ENCODE results near the gene LCN9. TPM values are rescaled to one million over a fixed set of nuclear protein-coding genes. Genes with fewer than 3 reads are reported as not detected.
"Not testable (repeated sequence)": the region's sequence is repeated elsewhere in the genome, so short reads cannot be mapped to it uniquely, and the experiment has no call there.

The LCN9 gene
- total RNA-seq, 6 experiments from 2014 or later, result not detected

GRCh38 chr9:135665795-135666189, 2.7 kb downstream of the LCN9 start:
- H3K27ac Mint-ChIP-seq, result no peak overlapping the region
- H3K27me3 Mint-ChIP-seq (ENCODE audit: insufficient read depth), result peaks cover 4% of the 10 kb centered on the region
- H3K4me3 Mint-ChIP-seq, result no peak overlapping the region
- H3K36me3 Mint-ChIP-seq (ENCODE audit: low read depth), result no peaks in the 10 kb centered on the region
- no peaks in the 10 kb centered on the region for H3K4me1 Mint-ChIP-seq (ENCODE audit: low read depth)
- TF ChIP-seq, protein P1, sequence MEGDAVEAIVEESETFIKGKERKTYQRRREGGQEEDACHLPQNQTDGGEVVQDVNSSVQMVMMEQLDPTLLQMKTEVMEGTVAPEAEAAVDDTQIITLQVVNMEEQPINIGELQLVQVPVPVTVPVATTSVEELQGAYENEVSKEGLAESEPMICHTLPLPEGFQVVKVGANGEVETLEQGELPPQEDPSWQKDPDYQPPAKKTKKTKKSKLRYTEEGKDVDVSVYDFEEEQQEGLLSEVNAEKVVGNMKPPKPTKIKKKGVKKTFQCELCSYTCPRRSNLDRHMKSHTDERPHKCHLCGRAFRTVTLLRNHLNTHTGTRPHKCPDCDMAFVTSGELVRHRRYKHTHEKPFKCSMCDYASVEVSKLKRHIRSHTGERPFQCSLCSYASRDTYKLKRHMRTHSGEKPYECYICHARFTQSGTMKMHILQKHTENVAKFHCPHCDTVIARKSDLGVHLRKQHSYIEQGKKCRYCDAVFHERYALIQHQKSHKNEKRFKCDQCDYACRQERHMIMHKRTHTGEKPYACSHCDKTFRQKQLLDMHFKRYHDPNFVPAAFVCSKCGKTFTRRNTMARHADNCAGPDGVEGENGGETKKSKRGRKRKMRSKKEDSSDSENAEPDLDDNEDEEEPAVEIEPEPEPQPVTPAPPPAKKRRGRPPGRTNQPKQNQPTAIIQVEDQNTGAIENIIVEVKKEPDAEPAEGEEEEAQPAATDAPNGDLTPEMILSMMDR (IDR thresholded peaks at IDR 0.05), result no peak
- H3K9me3 Mint-ChIP-seq, result peaks cover 14% of the 10 kb centered on the region
- DNase-seq, result no peak

GRCh38 chr9:135666534-135667462, 3.7 kb downstream of the LCN9 start:
- no peaks in the 10 kb centered on the region for H3K4me1 Mint-ChIP-seq (ENCODE audit: low read depth)
- H3K27me3 Mint-ChIP-seq (ENCODE audit: insufficient read depth), result peaks cover 4% of the 10 kb centered on the region
- no peak overlapping the region; the same call in 1 of the 2 replicates for H3K4me3 Mint-ChIP-seq
- DNase-seq, result no peak
- no peak overlapping the region for H3K27ac Mint-ChIP-seq
- TF ChIP-seq, protein P1 (IDR thresholded peaks at IDR 0.05), result no peak
- H3K9me3 Mint-ChIP-seq, result peaks cover 14% of the 10 kb centered on the region
- no peaks in the 10 kb centered on the region for H3K36me3 Mint-ChIP-seq (ENCODE audit: low read depth)

GRCh38 chr9:135667463-135668001, 4.4 kb downstream of the LCN9 start:
- Mint-ChIP-seq H3K36me3 (ENCODE audit: low read depth) (no peaks in the 10 kb centered on the region), H3K9me3 (peaks cover 14% of the 10 kb centered on the region), H3K4me1 (ENCODE audit: low read depth) (no peaks in the 10 kb centered on the region), H3K27ac (no peak overlapping the region), H3K4me3 (no peak overlapping the region), H3K27me3 (ENCODE audit: insufficient read depth) (no peaks in the 10 kb centered on the region; the same call in none of the 2 replicates)
- TF ChIP-seq, protein P1 (IDR thresholded peaks at IDR 0.05), result no peak
- DNase-seq, result no peak

DNA sequence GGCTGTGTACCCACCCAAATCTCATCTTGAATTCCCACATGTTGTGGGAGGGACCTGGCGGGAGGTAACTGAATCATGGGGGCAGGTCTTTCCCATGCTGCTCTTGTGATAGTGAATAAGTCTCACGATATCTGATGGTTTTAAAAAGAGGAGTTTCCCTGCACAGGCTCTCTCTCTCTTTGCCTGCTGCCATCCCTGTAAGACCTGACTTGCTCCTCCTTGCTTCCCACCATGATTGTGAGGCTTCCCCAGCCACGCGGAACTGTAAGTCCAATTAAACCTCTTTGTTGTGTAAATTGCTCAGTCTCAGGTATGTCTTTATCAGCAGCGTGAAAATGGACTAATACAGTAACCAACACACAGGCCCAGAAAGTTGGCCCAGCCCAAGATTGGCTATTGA, 5.9 kb downstream of the LCN9 start:
- H3K27me3 Mint-ChIP-seq (ENCODE audit: insufficient read depth); DNase-seq; H3K36me3 Mint-ChIP-seq (ENCODE audit: low read depth); H3K27ac Mint-ChIP-seq; H3K4me3 Mint-ChIP-seq; H3K4me1 Mint-ChIP-seq (ENCODE audit: low read depth): not testable (repeated sequence)
- peaks cover 14% of the 10 kb centered on the region for H3K9me3 Mint-ChIP-seq

GRCh38 chr9:135669616-135670285, 6.6 kb downstream of the LCN9 start:
- no peak overlapping the region for H3K27ac Mint-ChIP-seq
- H3K4me3 Mint-ChIP-seq, result no peak overlapping the region
- H3K36me3 Mint-ChIP-seq (ENCODE audit: low read depth), result no peaks in the 10 kb centered on the region
- peaks cover 14% of the 10 kb centered on the region for H3K9me3 Mint-ChIP-seq
- no peaks in the 10 kb centered on the region for H3K4me1 Mint-ChIP-seq (ENCODE audit: low read depth)
- TF ChIP-seq, protein P1 (IDR thresholded peaks at IDR 0.05), result no peak
- H3K27me3 Mint-ChIP-seq (ENCODE audit: insufficient read depth), result peaks cover 2% of the 10 kb centered on the region
- no peak for DNase-seq
